HepG2 (cell line): ENCODE results near the gene ZFR2.

ENCODE experiments used
- CTCF ChIP-seq: sonication (generic); formaldehyde crosslinking; IDR thresholded peaks from 2 replicates; pipeline ENCODE4 v1.5.0; 2020; ENCODE audit warnings: mild to moderate bottlenecking, missing genetic modification reagents, moderate library complexity
- ERF ChIP-seq: IDR thresholded peaks from 2 replicates; pipeline ENCODE4 v1.6.1; 2018; ENCODE audit warnings: missing biosample characterization, missing genetic modification reagents
- HOXD1 ChIP-seq: sonication (generic); formaldehyde crosslinking; IDR thresholded peaks from 2 replicates; pipeline ENCODE4 v1.5.0; 2020; ENCODE audit warnings: missing genetic modification reagents
- MTA3 ChIP-seq: sonication (generic); formaldehyde crosslinking; IDR thresholded peaks from 2 replicates; pipeline ENCODE4 v1.4.0; 2020; ENCODE audit warnings: missing genetic modification reagents
- POLR2AphosphoS5 ChIP-seq: IDR thresholded peaks from 2 replicates; pipeline ENCODE4 v1.6.1; 2012; ENCODE audit warnings: low read depth, low read length
- REST ChIP-seq, 2 experiments: IDR thresholded peaks; 2 replicates each; pipeline ENCODE4 v1.6.1; 2011 to 2012; ENCODE audit warnings: low read length in 2 of 2, borderline replicate concordance in 1 of 2, low read depth in 1 of 2, mild to moderate bottlenecking in 1 of 2, moderate library complexity in 1 of 2
- TERF1 ChIP-seq: sonication (generic); formaldehyde crosslinking; IDR thresholded peaks from 2 replicates; pipeline ENCODE4 v1.8.0; 2022; ENCODE audit warnings: mild to moderate bottlenecking, missing genetic modification reagents, moderate library complexity
- ZFP91 ChIP-seq: sonication (generic); formaldehyde crosslinking; IDR thresholded peaks from 2 replicates; pipeline ENCODE4 v1.9.0; 2022; ENCODE audit warnings: missing genetic modification reagents, mild to moderate bottlenecking, borderline replicate concordance
- ZNF274 ChIP-seq: sonication (generic); formaldehyde crosslinking; IDR thresholded peaks from 2 replicates; pipeline ENCODE4 v1.5.1; 2020; ENCODE audit warnings: mild to moderate bottlenecking, missing genetic modification reagents
- ZNF556 ChIP-seq: sonication (generic); formaldehyde crosslinking; IDR thresholded peaks from 2 replicates; pipeline ENCODE4 v1.4.0; 2020; ENCODE audit warnings: mild to moderate bottlenecking, missing genetic modification reagents, borderline replicate concordance

- TF ChIP-seq MTA3 (CRISPR knock-in tag) (no peak), POLR2AphosphoS5 (no peak), REST (IDR thresholded peaks at IDR 0.05; ENCODE audit: borderline replicate concordance in 1 of 2, low read depth in 1 of 2, low read length in 2 of 2) (no peak), HOXD1 (CRISPR knock-in tag) (no peak), ZFP91 (no peak), CTCF (CRISPR knock-in tag) (no peak), ZNF274 (no peak), ZNF556 (CRISPR knock-in tag) (no peak), TERF1 (CRISPR knock-in tag) (no peak), ERF (CRISPR knock-in tag) (no peak)
Measured at GRCh38 chr19:3819989-3820388, 48.8 kb downstream of the ZFR2 start.
